AG04450 (cell line): ENCODE data around the gene PPP2R2B. TPM values are rescaled to one million over a fixed set of nuclear protein-coding genes. Genes with fewer than 3 reads are reported as not detected.

Experiments used
- CTCF ChIA-PET: fragments of 300-600, 350-600 bp; formaldehyde crosslinking; extraction: SDS; loops from one replicate; lab custom pipeline; 2022; ENCODE audit warnings: antibody characterized with exemption, inconsistent platforms; lab: Charles Lee
- POLR2A ChIA-PET: fragments of 350-600 bp; formaldehyde crosslinking; extraction: SDS; loops from one replicate; lab custom pipeline; 2021; ENCODE audit warnings: antibody characterized with exemption, inconsistent platforms; lab: Yijun Ruan, JAX
- DNase-seq: peaks from one replicate; pipeline ENCODE4 v3.0.0-alpha.2; 2011; ENCODE audit warnings: low read depth, low spot score
- H3K27ac ChIP-seq: one replicate; pipeline ENCODE4 v1.5.1; 2012; ENCODE audit warnings: low read depth, low read length, control low read depth
- H3K27me3 ChIP-seq: one replicate; pipeline ENCODE4 v1.6.0; 2012; ENCODE audit warnings: low read length; ENCODE audit not compliant: control insufficient read depth, insufficient read depth
- H3K4me3 ChIP-seq: 2 replicates; pipeline ENCODE4 v1.5.1; 2011; ENCODE audit warnings: mild to moderate bottlenecking, low read depth, low read length, control low read depth
- H3K9me3 ChIP-seq: 2 replicates; pipeline ENCODE4 v1.5.1; 2012; ENCODE audit warnings: low read length; ENCODE audit not compliant: control insufficient read depth, insufficient read depth
- CTCF ChIP-seq: IDR thresholded peaks from 2 replicates; pipeline ENCODE4 v1.5.1; 2011; ENCODE audit warnings: low read depth, low read length, control low read depth, inconsistent platforms
- polyA plus RNA-seq: library from polyadenylated mRNA; depleted of rRNA; stranded (reverse); fragments of >200 nt; gene quantifications from 2 replicates; pipeline ENCODE4 v1.2.3, GENCODE V29; 2011

The PPP2R2B gene
- polyA plus RNA-seq, 1 experiment = not detected

GRCh38 chr5:146797658-146798057 is 80.9 kb downstream of the PPP2R2B start:
- no peak for DNase-seq
- TF ChIP-seq CTCF = no peak
- H3K9me3 ChIP-seq = no peaks in the 10 kb centered on the region
- no peaks in the 10 kb centered on the region for H3K27me3 ChIP-seq
- POLR2A ChIA-PET = no interaction called here
- no peak overlapping the region for H3K4me3 ChIP-seq
- H3K27ac ChIP-seq = no peak overlapping the region
- CTCF ChIA-PET = no interaction called here

- no peaks in the 10 kb centered on the region for H3K9me3 ChIP-seq
- CTCF ChIA-PET = no interaction called here
- POLR2A ChIA-PET = no interaction called here
- no peak overlapping the region for H3K27ac ChIP-seq
- no peaks in the 10 kb centered on the region for H3K27me3 ChIP-seq
- no peak for TF ChIP-seq CTCF
- DNase-seq = no peak
- H3K4me3 ChIP-seq = no peak overlapping the region
Measured at GRCh38 chr5:146796911-146797310, 81.6 kb downstream of the PPP2R2B start.

- DNase-seq = no peak
- no peak overlapping the region for H3K4me3 ChIP-seq
- TF ChIP-seq CTCF = no peak
- H3K9me3 ChIP-seq = no peaks in the 10 kb centered on the region
- ChIA-PET CTCF (no interaction called here), POLR2A (no interaction called here)
- H3K27me3 ChIP-seq = no peaks in the 10 kb centered on the region
- no peak overlapping the region for H3K27ac ChIP-seq
Measured at GRCh38 chr5:146796144-146796543, 82.4 kb downstream of the PPP2R2B start.

- Histone ChIP-seq H3K9me3 (no peaks in the 10 kb centered on the region), H3K27me3 (no peaks in the 10 kb centered on the region), H3K4me3 (no peak overlapping the region), H3K27ac (no peak overlapping the region)
- POLR2A ChIA-PET = no interaction called here
- no peak for TF ChIP-seq CTCF
- CTCF ChIA-PET = no interaction called here
- no peak for DNase-seq
Measured at GRCh38 chr5:146794326-146795029, 84.1 kb downstream of the PPP2R2B start.

- Histone ChIP-seq H3K9me3 (no peaks in the 10 kb centered on the region), H3K27me3 (no peaks in the 10 kb centered on the region), H3K27ac (no peak overlapping the region), H3K4me3 (no peak overlapping the region)
- no peak for DNase-seq
- ChIA-PET CTCF (no interaction called here), POLR2A (no interaction called here)
- TF ChIP-seq CTCF = no peak
Measured at GRCh38 chr5:146793709-146794108, 84.8 kb downstream of the PPP2R2B start.
